8988T (cell line): ENCODE data around the gene HLA-F.

Source experiments
- DNase-seq: peaks from one replicate; pipeline ENCODE4 v3.0.0; 2011

HLA-F gene

DNA sequence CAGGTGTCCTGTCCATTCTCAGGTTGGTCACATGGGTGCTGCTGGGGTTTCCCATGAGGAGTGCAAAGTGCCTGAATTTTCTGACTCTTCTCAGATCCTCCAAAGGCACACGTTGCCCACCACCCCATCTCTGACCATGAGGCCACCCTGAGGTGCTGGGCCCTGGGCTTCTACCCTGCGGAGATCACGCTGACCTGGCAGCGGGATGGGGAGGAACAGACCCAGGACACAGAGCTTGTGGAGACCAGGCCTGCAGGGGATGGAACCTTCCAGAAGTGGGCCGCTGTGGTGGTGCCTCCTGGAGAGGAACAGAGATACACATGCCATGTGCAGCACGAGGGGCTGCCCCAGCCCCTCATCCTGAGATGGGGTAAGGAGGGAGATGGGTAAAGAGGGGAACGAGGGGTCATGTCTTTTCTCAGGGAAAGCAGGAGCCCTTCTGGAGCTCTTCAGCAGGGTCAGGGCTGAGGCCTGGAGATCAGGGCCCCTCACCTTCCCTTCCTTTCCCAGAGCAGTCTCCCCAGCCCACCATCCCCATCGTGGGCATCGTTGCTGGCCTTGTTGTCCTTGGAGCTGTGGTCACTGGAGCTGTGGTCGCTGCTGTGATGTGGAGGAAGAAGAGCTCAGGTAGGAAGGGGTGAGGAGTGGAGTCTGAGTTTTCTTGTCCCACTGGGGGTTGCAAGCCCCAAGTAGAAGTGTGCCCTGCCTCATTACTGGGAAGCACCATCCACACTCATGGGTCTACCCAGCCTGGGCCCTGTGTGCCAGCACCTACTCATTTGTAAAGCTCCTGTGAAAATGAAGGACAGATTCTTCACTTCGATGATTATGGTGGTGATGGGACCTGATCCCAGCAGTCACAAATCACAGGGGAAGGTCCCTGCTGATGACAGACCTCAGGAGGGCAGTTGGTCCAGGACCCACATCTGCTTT lies 2.0 kb downstream of the HLA-F start:
- DNase-seq = no peak

DNA sequence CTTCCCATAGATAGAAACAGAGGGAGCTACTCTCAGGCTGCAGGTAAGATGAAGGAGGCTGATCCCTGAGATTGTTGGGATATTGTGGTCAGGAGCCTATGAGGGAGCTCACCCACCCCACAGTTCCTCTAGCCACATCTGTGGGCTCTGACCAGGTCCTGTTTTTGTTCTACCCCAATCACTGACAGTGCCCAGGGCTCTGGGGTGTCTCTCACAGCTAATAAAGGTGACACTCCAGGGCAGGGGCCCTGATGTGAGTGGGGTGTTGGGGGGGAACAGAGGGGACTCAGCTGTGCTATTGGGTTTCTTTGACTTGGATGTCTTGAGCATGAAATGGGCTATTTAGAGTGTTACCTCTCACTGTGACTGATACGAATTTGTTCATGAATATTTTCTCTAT lies 2.8 kb downstream of the HLA-F start:
- no peak for DNase-seq

DNA sequence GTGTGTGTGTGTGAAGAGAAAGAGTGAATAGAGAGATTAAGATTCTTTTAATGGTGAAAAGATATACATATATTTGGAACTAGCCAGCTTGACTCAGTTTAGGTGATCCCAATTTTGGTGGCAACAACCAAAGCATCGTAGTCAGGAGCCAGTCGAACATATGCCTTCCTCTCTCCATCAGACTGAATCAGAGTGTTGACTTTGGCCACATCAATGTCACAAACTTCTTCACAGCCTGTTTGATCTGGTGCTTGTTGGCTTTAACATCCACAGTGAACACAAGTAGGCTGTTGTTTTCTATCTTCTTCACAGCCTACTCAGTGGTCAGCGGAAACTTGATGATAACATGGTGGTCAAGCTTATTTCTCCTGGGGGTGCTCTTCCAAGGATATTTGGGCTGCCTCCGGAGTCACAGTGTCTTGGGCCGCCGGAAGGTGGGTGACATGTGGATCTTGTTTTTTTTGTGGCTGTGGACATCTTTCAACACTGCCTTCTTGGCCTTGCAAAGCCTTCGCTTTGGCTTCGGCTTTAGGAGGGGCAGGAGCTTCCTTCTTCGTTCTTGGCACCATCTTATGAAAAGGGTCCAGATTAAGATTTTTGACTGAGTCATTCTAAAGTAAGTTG lies 3.4 kb downstream of the HLA-F start:
- no peak for DNase-seq

DNA sequence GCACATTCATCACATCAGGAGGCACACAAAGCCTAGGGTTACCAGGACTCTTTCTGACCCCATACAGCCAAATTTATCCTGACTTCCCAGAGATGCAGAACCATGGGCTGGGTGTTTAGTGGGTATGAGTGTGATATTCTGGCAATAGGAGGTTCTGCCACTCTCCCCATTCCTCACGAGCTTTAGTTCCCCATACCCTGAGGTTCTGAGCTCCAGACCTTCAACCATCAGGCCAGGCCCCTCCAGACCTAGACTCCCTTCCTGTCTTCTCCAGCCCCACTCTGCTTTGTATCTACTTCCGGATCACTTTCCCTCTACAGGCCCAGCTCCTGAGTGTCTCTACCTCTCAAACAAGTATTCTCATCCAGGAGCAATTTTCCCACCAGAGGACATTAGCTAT lies 4.4 kb downstream of the HLA-F start:
- DNase-seq = no peak

DNA sequence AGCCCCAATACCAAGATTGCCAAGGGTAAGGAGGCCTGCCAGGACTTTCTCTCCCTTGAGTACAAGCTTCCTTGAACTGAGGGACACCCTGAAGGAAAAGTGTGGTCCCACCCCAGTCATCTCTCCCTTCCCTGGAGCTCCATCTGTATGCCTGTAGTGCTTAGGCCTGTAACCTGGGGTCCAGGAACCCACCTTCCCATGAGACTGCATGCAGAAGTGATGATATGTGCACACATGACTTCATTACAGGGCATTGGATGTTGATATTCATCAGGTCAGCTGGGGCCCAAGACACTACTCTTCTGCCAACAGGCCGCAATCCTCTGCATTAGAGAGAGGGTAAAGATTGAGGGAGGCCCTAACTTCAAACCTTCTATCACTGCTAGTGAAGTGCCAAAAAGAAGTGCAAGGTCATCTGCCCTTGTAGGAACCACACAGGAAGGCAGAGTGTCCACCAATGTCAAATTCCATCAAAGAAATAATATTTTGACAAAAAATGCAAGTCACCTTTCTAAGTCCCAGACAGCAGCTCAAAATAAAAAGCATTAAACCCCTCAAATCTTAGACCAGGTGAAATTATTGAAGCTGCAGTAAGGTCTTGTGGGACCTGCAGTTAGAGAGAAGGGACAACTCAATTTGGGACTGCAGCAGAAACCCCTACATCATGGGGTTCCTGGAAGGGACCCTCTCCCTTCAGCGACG lies 5.1 kb downstream of the HLA-F start:
- DNase-seq = no peak

DNA sequence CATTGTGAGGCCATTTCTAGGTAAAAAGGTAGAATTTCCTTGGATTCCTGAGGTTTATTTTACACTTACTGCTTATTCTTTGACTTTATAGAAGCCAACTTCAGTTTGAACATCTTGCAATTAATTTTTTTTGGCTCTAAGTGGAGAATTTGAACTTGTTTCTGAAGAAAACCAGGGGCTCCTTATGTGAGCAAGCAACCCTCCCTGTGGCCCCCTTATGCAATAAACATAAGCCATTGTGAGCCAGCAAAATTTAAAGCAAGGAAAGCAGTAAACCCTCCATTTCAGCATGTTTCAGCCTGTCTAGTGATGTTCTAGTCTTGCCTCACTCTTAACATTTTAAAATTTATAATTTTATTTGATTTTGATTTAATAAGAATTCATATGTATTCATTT lies 5.6 kb downstream of the HLA-F start:
- no peak for DNase-seq

DNA sequence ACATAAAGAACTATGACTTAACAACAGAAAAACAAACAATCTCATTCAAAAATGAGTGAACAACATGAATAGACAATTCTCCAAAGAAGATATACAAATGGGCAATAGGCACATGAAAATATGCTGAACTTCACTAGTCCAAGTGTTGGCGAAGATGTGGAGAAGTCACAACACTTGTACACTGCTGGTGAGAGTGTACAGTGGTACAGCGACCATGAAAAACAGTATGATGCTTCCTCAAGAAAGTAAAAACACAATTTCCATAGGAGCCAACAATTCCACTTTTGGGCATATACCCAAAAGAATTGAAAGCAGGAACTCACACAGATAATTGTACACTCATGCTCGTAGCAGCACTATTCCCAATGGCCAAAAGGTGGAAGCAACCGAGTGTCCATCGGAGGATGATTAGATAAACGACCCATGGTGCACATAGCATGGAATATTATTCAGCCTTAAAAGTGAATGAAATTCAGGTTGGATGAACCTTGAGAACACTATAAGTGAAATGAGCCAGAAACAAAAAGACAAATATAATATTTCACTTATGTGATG lies 6.6 kb downstream of the HLA-F start:
- no peak for DNase-seq

DNA sequence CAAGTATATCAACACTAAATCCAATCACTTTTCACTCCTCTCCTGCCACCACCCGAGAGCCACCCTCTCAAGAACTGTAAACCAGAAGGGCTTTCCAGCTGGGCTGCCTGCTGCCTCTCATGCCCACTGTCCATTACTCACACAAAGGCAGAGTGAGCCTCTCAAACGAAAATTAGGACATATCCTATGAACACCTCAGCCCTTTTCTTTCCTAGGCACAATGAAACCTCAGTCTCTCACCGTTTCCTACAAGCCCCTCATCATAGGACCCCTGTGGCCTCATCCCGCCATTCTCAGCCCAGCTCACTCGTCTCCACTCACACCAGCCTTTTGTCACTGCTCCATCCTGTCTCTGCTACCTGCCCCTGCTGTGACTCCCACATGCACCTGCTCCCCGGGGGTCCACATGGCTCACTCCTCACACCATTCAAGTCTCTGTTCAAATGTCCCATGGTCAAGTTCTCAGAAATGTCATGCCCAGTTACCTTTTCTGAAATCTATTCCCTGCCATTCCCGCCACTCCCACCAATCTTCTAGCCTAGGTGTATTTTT lies 7.4 kb downstream of the HLA-F start:
- DNase-seq = no peak

DNA sequence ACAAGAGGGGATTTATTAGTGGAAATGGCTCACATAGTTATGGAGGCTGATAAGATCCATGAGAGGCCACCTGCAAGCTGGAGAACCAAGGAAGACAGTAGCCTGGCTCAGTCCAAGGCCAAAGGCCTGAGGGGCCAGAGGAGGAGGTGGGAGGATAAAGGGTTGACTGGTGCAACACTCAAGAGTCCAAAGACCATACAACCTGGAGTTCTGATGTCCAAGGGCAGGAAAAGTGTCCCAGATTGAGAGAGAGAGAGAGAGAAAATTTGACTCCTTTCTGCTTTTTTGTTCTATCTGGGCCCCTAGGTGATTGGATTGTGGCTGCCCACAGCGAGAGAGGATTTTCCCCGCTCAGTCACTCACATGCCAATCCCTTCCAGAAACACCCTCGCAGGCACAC lies 8.0 kb downstream of the HLA-F start:
- no peak for DNase-seq

DNA sequence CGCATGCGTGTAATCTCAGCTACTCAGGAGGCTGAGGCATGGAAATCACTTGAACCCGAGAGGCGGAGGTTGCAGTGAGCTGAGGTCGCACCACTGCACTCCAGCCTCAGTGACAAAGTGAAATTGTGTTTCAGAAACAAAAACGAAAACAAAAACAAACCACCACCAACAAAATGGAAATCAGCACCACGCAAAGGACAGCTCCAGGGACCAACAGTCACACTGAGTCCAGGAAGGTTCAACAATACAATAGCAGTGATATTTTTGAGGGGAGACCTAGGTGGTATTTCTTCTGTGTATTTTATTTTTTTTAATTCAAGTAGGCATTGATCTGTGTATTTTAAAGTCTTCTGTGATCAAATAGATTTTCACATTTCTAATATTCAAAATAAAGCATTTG lies 9.8 kb downstream of the HLA-F start:
- DNase-seq = no peak

DNA sequence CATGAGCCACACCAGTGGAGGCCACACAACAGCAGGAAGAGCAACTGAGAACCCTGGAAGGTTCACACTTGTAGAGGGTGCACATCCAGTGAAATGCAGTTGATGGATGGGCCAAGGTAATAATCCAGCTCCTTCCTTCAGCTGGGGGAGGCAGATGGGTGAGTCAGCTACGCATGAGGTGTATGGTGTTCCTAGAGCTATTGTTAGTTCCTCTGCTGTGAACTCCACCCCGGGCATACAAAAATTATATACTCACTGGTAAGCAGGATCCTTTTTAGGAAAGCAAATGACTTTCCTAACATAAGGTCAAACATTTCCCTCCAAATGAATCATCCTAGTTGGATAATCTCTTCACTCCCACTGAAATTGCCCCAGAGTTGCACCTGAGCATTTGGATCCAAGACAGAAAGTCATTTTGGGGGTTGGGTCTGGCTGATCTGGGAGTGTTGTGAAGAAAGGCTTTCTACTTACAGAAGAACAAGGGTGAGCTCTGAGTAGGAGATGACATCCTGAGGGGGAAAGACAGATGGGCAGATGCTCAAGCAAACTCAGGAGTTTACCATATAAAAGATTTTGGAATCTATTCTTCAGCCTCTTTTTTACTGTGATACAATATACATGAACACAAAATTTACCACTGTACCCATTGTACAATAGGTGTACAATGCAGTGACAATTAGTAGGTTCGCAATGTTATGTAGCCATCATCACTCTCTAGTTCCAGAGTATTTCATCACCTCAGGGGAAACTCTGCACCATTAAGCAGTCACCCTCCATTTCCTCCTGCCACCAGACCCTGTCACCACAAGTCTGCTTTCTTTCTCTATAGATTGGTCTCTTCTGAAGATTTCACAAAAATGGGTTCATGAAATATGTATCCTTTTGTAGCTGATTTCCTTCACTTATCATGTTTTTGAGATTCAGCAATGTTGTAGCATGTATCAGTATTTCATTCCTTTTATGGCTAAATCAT lies 11.1 kb downstream of the HLA-F start:
- no peak for DNase-seq

DNA sequence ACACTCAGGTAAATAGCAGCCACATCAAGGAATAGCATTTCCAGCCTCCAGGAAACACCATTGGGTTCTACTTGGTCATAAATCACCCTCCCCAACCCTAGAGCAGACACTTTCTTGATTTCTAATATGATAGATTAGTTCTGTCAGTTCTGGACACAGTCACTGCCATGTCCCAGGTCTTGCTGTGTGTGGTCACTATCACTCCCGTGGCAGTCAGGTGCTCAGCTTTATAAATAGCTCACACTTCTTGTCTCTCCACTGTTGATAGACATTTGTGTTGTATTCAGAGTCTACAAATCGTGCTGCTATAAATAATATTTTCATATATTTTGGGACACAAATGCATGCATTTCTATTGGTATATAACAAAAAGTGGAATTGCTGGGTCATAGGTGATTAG lies 13.3 kb downstream of the HLA-F start:
- DNase-seq = no peak

DNA sequence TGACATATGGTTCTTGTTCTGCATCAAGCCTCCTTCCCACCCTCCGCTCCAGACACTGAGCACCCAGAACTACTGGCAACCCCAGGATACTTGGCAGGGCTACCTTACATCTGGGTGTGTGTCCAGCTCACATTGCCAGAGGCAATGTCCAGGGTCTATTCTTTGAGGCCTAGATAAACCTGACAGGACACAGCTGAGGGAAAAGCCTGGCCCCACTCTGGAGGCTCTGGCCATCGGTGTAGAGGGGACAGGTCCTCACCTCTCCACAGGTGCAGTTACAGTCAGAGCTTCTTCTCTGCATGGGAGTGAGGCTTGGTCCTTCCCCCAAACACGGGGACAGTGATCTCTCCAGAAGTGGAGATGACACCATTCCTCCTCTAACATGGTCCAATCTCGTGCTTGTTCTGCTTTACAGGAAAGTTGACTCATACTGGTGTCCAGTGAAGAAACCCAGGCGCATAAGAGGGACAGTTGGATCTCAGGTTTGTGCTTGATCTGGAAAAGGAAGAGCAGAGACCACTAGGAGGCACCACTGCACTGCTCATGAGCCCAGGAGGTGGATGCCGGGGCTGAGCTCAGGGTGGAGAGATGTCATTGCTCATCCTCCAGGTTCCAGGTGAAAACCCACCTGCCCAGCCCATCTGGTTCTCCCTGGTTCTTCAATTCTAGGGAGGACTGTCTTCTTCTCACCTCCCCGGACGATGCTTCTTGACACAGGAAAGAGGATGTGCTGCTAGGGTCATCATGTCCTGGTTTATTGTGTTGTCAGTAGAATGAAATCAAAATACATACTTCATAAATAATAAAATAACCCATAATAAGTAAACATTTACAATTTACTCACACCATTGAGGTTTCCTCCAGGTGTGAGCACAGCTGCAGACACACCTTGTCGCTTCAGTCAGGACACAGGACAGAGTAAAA lies 14.7 kb downstream of the HLA-F start:
- no peak for DNase-seq

DNA sequence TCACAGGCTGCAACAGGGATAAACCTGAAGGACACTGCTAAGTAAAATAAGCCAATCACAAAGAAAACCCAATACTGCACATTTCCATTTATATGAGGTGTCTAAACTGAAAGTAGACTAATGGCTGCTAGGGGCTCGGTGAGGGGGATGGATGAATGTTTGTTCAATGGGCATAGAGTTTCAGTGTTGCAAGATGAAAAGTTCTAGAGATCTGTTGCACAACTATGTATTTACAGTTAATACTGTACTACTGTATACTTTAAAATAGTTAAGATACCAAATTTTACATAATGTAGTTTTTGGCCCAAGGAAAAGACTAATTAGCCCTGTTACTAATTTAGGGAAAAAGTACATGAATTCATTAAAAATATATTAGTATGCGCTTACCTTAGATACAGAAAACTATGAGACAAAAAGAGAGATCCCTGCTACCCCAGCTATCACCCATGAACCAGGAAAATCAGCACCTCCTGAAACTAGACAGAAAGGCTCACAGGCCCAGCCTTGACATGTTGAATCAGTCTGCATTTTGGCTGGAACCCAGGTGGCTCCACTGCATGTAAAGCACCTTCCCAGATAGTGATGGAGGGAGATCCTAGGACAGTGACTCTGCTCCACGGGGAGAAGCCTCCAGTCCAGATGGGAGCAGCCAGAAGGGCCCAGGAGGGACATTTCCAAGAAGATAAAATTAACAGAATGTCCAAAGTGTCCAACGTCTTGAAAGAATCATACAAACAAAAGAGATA lies 16.1 kb downstream of the HLA-F start:
- DNase-seq = no peak

DNA sequence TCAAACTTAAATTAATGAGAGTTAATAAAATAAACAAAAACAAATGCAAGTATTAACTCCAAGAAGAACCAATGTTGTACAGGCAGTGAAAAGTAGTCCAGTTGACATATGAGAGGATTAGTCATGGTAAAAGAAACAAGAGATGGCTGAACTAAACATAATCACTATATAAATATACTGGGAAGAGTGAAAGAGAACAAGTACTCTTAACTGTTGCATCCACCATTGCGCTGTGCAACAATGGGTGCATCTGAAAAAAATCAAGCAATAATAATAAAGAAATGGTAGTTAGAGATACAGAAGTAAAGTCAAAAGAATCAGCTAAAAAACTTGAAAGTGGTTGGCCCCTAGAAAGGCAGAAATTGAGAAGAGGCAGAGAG lies 16.6 kb downstream of the HLA-F start:
- no peak for DNase-seq

DNA sequence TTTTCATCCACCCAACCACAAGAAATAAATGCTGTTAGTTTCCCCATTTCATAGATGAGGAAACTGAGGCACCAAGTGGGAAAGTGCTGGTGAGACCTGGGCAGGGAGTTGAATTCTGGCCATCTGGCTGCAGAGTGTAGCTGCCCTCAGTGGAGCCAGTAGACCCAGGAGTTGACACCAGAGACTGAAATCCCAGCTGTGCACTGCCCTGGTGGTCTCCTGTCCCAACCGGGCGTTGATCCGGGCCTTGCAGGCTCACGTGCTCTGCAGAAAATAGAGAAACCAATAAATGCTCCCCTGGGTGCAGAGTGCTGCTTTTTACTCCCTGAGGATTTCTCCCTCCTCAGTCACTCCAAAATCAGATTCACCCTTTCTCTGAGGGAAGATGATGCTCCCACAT lies 18.4 kb downstream of the HLA-F start:
- DNase-seq = no peak

DNA sequence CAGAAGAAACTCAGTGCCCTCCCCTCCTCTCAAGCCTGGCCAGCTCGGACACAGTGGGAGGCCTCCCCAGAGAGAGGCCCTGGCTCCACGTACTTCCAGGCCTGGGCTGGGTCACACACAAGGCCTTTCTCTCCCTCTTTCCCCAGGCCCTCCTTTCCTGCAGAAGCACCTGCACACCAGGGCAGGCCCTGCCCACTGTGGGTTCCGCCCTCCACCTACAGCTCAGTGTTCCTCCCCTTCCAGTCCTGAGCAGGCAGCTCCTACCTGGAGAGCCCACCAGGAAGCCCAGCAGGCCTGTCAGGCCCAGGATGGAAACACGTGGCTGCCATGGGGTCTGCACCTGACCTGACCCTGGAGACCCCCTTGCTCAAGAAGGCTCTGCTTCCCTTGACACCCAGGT lies 18.9 kb downstream of the HLA-F start:
- no peak for DNase-seq

DNA sequence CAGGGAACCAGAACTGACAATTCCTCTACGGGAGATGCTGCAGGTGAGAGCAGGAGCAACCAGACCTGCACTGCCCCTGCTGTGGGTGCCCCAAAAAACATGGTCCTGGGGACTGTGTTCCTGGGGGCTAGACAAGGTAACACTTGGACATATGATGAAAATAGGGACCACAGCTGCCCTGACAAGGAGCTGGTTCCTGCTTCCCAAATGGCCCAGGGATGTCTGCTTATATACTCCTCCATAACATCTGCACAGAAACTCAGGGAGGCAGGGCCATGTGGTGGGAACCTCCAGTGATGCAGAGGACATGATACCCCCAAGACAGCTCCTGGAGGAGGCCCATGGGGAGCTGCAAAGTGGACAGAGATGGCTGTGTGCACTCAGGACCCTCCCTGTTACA lies 19.8 kb downstream of the HLA-F start:
- no peak for DNase-seq

DNA sequence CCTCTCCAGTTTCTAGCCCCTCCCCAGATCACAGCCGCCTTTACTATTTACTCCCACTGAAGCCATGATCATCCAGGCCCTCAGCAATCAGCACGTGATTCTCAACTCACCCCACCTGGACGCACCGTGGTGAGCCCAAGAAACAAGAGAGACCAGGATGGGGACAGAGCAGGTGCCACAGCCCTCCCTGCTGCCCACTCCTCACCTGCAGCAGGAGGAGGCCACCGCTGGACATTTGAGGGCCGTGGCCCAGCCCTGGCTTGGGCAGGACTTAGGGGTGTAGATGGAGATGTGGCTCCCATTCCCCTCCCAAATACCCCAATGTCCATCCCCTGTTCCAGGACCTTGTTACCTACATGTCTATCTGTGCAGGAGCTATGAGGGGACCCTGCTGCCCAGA lies 20.3 kb downstream of the HLA-F start:
- no peak for DNase-seq

DNA sequence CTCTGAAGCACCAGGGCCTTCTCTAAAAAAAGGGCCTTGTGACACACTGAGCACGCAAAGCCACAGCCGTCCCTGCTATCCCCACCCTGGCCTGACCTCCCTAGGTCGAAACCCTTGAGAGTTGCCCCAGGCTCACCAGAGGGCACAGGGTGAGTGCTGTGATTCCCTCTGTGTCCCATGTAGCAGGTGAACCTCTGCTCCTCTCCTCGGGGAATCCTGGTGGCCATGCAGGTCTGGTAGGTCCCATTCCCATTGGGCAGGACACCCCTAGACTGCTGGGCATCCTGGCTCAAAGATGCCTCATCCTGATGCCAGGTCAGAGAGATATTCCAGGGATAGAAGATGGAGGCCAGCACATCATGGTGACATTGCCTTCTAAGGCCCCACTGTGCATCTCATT lies 20.9 kb downstream of the HLA-F start:
- no peak for DNase-seq
